GM19395 (cell line): ENCODE results near the gene SLC18A3.

Source experiments
- ATAC-seq: cut with Tn5 transposase; IDR thresholded peaks from one replicate; pipeline ENCODE4 v1.9.1; 2021; ENCODE audit warnings: mild to moderate bottlenecking, moderate library complexity; ENCODE audit not compliant: unreplicated experiment

The SLC18A3 gene

GRCh38 chr10:49595713-49596492, 14.2 kb upstream of the SLC18A3 start:
- ATAC-seq, result no peak

GRCh38 chr10:49596493-49596809, 13.7 kb upstream of the SLC18A3 start:
- ATAC-seq, result no peak

GRCh38 chr10:49596836-49597235, 13.3 kb upstream of the SLC18A3 start:
- ATAC-seq, result no peak

GRCh38 chr10:49597426-49598163, 12.5 kb upstream of the SLC18A3 start:
- ATAC-seq, result no peak

GRCh38 chr10:49598164-49598856, 11.8 kb upstream of the SLC18A3 start:
- ATAC-seq, result no peak

GRCh38 chr10:49598986-49599385, 11.1 kb upstream of the SLC18A3 start:
- ATAC-seq, result no peak

- no peak for ATAC-seq
Measured at GRCh38 chr10:49599546-49599945, 10.6 kb upstream of the SLC18A3 start.

- ATAC-seq, result no peak
Measured at GRCh38 chr10:49600046-49600445, 10.1 kb upstream of the SLC18A3 start.

GRCh38 chr10:49600781-49601400, 9.2 kb upstream of the SLC18A3 start:
- no peak for ATAC-seq

GRCh38 chr10:49601857-49602256, 8.3 kb upstream of the SLC18A3 start:
- no peak for ATAC-seq

- ATAC-seq, result no peak
Measured at GRCh38 chr10:49602380-49603023, 7.6 kb upstream of the SLC18A3 start.

GRCh38 chr10:49605216-49605938, 4.7 kb upstream of the SLC18A3 start:
- ATAC-seq, result no peak

GRCh38 chr10:49605939-49606509, 4.1 kb upstream of the SLC18A3 start:
- no peak for ATAC-seq

- peak; percentile 70 for ATAC-seq
Measured at GRCh38 chr10:49606981-49607535, 3.1 kb upstream of the SLC18A3 start.

GRCh38 chr10:49608166-49609005, 1.7 kb upstream of the SLC18A3 start:
- ATAC-seq, result no peak

- ATAC-seq, result no peak
Measured at GRCh38 chr10:49609006-49609282, 1.2 kb upstream of the SLC18A3 start.

- ATAC-seq, result no peak
Measured at GRCh38 chr10:49609283-49610113, 612 bp upstream of the SLC18A3 start.
